Ascending aorta (tissue), 2 donors: Measurements from ENCODE around the gene OXLD1. TPM values are rescaled to one million over a fixed set of nuclear protein-coding genes. Genes with fewer than 3 reads are reported as not detected.

Source experiments
- DNase-seq, 2 donors: peaks; one replicate each; pipeline ENCODE4 v3.0.0-alpha.2; 2019; ENCODE audit warnings: low spot score in 2 of 2
- H3K27ac ChIP-seq, 2 donors: fragments of 200-600 bp; sonication (generic); one replicate each; pipeline ENCODE4 v1.5.1; 2016 to 2017; ENCODE audit warnings: mild to moderate bottlenecking in 1 of 2
- H3K27me3 ChIP-seq: fragments of 200-600 bp; sonication (generic); one replicate; pipeline ENCODE4 v1.5.1; 2017
- H3K36me3 ChIP-seq, 2 donors: fragments of 200-600 bp; sonication (generic); one replicate each; pipeline ENCODE4 v1.5.1; 2016
- H3K4me1 ChIP-seq, 2 donors: fragments of 200-600 bp; sonication (generic); one replicate each; pipeline ENCODE4 v1.5.1; 2016 to 2017; ENCODE audit warnings: mild to moderate bottlenecking in 1 of 2
- H3K4me3 ChIP-seq, 2 donors: fragments of 200-600 bp; sonication (generic); one replicate each; pipeline ENCODE4 v1.5.1; 2016 to 2017; ENCODE audit warnings: mild to moderate bottlenecking in 1 of 2
- H3K9me3 ChIP-seq, 2 donors: fragments of 200-600 bp; sonication (generic); one replicate each; pipeline ENCODE4 v1.5.1; 2016
- intact Hi-C: fragments of 100-400 bp; cut with DNase I; formaldehyde crosslinking; loops from one replicate; pipeline ENCODE4 v1.15.1; 2023
- total RNA-seq: library from RNA; depleted of rRNA; stranded (reverse); fragments of >200 nt; gene quantifications from one replicate; pipeline ENCODE4 v1.1.0, GENCODE V29; 2016
- TF ChIP-seq, protein P1 (sequence below), 3 experiments: fragments of 200-600 bp in 2 of 3; fragments of 450-650 bp in 1 of 3; sonication (generic) in 2 of 3; IDR thresholded peaks; one replicate each; pipeline ENCODE4 v1.5.1; 2016 to 2019; ENCODE audit warnings: antibody characterized with exemption in 3 of 3, mild to moderate bottlenecking in 1 of 3, moderate library complexity in 1 of 3

Gene OXLD1
- total RNA-seq, 1 donor from 2014 or later: 96.1 TPM

DNA sequence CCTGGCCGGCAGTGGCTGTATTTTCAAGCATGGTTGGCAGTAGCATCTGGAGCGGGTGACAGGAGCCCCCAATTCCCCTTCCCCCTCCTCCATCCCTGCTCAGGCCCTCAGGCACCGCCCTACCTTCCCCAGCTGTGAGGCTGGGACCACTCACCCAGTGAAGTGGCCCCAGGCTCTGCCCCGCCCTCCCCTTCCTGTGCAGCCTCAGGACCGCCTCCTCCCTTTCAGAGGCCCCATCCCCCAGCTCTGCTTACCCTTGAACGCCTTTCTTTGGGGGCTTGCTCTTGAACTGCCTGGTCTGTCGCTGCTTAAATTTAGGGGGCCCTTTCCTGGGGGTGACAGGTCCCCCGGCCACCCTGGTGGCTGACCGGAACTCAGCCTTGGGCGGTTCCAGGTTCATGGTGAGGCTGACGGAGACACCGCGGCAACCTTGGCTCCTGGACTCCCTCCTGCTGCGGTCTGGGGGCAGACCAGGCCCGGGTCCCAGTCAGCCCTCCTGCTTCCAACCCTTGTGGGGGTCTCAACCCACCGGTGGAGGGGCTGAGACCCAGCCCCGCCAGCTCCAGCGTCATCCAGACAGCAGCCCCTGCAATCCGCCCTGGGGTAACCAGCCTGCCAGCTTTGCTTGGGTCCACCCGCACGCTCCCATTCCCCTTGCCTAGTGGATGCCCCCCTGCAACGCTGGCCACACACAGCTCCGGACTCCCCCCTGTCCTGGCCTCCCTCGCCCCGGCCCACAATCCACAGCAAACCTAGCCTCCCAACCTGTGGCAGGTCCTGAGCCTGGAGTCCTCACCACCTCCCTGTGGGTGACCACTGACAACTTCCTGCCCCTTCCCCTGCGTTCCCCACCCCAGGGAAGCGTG is 13.3 kb downstream of the OXLD1 start:
- peaks cover 5% of the 10 kb centered on the region for H3K27me3 ChIP-seq
- no peaks in the 10 kb centered on the region for H3K4me1 ChIP-seq
- no peak for DNase-seq
- TF ChIP-seq, protein P1, sequence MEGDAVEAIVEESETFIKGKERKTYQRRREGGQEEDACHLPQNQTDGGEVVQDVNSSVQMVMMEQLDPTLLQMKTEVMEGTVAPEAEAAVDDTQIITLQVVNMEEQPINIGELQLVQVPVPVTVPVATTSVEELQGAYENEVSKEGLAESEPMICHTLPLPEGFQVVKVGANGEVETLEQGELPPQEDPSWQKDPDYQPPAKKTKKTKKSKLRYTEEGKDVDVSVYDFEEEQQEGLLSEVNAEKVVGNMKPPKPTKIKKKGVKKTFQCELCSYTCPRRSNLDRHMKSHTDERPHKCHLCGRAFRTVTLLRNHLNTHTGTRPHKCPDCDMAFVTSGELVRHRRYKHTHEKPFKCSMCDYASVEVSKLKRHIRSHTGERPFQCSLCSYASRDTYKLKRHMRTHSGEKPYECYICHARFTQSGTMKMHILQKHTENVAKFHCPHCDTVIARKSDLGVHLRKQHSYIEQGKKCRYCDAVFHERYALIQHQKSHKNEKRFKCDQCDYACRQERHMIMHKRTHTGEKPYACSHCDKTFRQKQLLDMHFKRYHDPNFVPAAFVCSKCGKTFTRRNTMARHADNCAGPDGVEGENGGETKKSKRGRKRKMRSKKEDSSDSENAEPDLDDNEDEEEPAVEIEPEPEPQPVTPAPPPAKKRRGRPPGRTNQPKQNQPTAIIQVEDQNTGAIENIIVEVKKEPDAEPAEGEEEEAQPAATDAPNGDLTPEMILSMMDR (IDR thresholded peaks at IDR 0.05): no peak
- no peaks in the 10 kb centered on the region for H3K36me3 ChIP-seq
- no peak overlapping the region for H3K4me3 ChIP-seq
- intact Hi-C loops: no loop called here
- no peak overlapping the region for H3K27ac ChIP-seq
- peaks cover 0 to 4% of the 10 kb centered on the region in 2 donors for H3K9me3 ChIP-seq

DNA sequence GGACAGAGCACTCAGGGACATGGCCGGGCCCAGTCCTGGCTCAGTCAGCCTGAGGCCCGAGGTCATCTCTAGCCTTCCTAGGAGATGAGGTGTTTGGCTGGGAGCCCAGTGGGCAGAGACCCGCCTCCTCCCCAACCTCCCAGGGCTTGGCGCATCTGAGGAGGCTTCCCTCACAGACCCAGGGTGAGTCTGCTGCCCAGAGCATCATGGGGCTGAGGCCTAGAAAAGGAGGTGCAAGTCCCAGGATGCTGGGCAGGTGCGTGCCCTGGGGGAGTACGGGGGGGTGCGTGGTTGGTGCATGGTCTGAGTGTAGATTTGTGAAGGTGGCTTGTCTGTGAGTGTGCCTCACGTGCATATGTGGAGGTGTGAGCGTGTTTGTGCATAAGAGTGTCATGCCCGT is 14.7 kb downstream of the OXLD1 start:
- Histone ChIP-seq H3K27me3 (peaks cover 5% of the 10 kb centered on the region), H3K36me3 (no peaks in the 10 kb centered on the region), H3K27ac (no peak overlapping the region), H3K4me1 (no peaks in the 10 kb centered on the region), H3K9me3 (peaks cover 0 to 4% of the 10 kb centered on the region in 2 donors), H3K4me3 (no peak overlapping the region)
- TF ChIP-seq, protein P1 (IDR thresholded peaks at IDR 0.05): no peak
- intact Hi-C loops: no loop called here
- no peak for DNase-seq

DNA sequence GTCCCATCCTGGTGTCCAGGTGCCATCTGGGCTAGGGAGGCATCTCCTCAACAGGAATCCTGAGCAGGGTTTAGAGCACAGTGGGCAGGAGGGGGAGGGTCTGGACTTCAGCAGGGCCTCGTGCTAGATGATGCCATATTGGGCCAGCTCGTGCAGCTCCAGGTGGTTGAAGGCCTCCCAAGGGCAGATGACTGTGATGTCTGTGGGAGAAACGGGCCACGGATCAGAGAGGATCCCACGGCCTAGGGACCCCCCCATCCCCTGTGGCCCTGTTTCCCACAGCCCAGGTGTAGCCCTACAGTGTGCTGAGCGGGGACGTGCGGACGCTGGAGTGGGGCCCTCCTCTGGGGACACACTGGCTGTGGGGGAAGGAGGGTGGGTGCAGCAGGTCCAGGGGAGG is 15.5 kb downstream of the OXLD1 start:
- no peak for DNase-seq
- intact Hi-C loops: no loop called here
- no peak overlapping the region for H3K4me3 ChIP-seq
- no peaks in the 10 kb centered on the region for H3K36me3 ChIP-seq
- H3K9me3 ChIP-seq: peaks cover 0 to 4% of the 10 kb centered on the region in 2 donors
- TF ChIP-seq, protein P1 (IDR thresholded peaks at IDR 0.05): no peak
- H3K27me3 ChIP-seq: no peaks in the 10 kb centered on the region
- H3K4me1 ChIP-seq: no peaks in the 10 kb centered on the region
- no peak overlapping the region for H3K27ac ChIP-seq

DNA sequence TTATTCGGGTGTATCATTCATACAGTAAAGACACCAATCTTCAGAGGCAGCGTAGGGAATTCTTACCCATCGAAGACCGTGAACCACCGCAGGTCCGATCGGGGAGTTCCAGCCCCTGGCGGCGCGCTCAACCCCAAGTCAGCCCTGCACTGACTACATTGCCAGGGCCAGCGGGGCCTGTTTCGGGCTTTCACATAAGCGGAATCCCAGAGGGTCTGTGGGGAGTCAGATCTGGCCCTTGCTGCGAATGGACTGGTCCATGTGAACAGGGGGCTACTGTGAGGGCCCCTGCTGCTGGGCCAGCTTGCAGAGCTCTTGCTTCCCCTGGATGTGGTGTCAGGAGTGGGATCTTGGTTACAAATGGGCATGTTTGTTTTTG is 17.7 kb downstream of the OXLD1 start:
- TF ChIP-seq, protein P1 (IDR thresholded peaks at IDR 0.05): no peak
- no peaks in the 10 kb centered on the region for H3K36me3 ChIP-seq
- H3K27me3 ChIP-seq: no peaks in the 10 kb centered on the region
- H3K27ac ChIP-seq: no peak overlapping the region
- H3K4me1 ChIP-seq: no peaks in the 10 kb centered on the region
- no peak for DNase-seq
- peaks cover 0 to 4% of the 10 kb centered on the region in 2 donors for H3K9me3 ChIP-seq
- intact Hi-C loops: no loop called here
- H3K4me3 ChIP-seq: no peak overlapping the region

DNA sequence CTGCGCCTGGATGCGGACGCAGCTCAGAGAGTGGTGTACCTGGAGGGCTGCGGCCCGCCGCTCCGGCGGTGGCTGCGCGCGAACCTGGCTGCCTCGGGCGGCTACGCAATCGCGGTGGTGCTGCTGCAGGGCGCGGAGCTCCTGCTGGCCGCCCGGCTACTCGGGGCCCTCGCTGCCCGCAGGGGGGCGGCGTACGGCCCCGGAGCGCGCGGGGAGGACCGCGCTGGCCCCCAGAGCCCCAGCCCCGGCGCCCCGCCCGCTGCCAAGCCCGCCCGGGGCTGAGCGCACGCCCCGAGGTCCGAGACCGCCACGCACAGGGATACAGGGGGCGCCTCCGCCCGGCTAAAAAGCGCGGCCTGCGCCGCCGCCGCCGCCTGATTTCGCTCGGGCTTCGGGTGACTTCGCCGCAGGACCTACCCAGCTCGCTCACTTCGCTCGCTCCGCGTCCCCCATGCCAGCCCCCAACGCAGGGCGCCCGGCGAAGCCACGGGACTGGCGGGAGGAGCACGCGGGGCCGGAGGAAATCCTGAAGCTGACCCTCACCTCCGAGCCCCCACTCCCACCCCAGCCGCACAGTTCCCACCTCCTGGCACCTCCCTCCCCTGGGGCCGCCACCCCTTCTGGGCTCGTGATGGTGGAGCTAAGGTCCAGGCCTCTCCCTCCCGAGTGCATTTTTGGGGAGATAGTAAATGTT is 18.2 kb downstream of the OXLD1 start:
- no peak for DNase-seq
- TF ChIP-seq, protein P1 (IDR thresholded peaks at IDR 0.05): no peak
- no peaks in the 10 kb centered on the region for H3K4me1 ChIP-seq
- no peak overlapping the region for H3K27ac ChIP-seq
- peaks cover 0 to 4% of the 10 kb centered on the region in 2 donors for H3K9me3 ChIP-seq
- no peaks in the 10 kb centered on the region for H3K27me3 ChIP-seq
- intact Hi-C loops: no loop called here
- H3K4me3 ChIP-seq: no peak overlapping the region
- H3K36me3 ChIP-seq: no peaks in the 10 kb centered on the region
